H9 (cell line): ENCODE measurements around the gene AS3MT. TPM values are rescaled to one million over a fixed set of nuclear protein-coding genes. Genes with fewer than 3 reads are reported as not detected.

Experiments used
- DNase-seq: peaks from one replicate; pipeline ENCODE4 v3.0.0-alpha.2; 2017
- H2AFZ ChIP-seq: one replicate; pipeline ENCODE4 v1.6.1; 2013; ENCODE audit warnings: mild to moderate bottlenecking, low read length, control low read depth, moderate library complexity
- H2AK5ac ChIP-seq: 2 replicates; pipeline ENCODE4 v1.6.1; 2013; ENCODE audit warnings: low read length, control low read depth, mixed read lengths; ENCODE audit not compliant: insufficient read length
- H2BK120ac ChIP-seq: one replicate; pipeline ENCODE4 v1.6.1; 2013; ENCODE audit warnings: low read depth, mild to moderate bottlenecking, low read length, control low read depth, inconsistent platforms; ENCODE audit not compliant: poor library complexity, severe bottlenecking
- H2BK12ac ChIP-seq: 2 replicates; pipeline ENCODE4 v1.6.1; 2013; ENCODE audit warnings: low read length, control low read depth, mixed read lengths, low read depth; ENCODE audit not compliant: insufficient read length
- H2BK15ac ChIP-seq: 2 replicates; pipeline ENCODE4 v1.6.1; 2013; ENCODE audit warnings: low read depth, low read length, control low read depth
- H2BK20ac ChIP-seq: one replicate; pipeline ENCODE4 v1.6.1; 2013; ENCODE audit warnings: low read depth, mild to moderate bottlenecking, low read length, control low read depth, inconsistent platforms; ENCODE audit not compliant: poor library complexity, severe bottlenecking
- H2BK5ac ChIP-seq: 2 replicates; pipeline ENCODE4 v1.6.1; 2013; ENCODE audit warnings: low read length, control low read depth, mixed read lengths; ENCODE audit not compliant: insufficient read length
- H3K14ac ChIP-seq: 2 replicates; pipeline ENCODE4 v1.6.1; 2013; ENCODE audit warnings: low read length, control low read depth; ENCODE audit not compliant: insufficient read depth
- H3K18ac ChIP-seq: 2 replicates; pipeline ENCODE4 v1.6.1; 2013; ENCODE audit warnings: low read depth, mild to moderate bottlenecking, mixed read lengths, low read length, control low read depth; ENCODE audit not compliant: insufficient read length
- H3K23ac ChIP-seq: 2 replicates; pipeline ENCODE4 v1.6.1; 2013; ENCODE audit warnings: low read length, control low read depth, mixed read lengths, low read depth; ENCODE audit not compliant: insufficient read length
- H3K23me2 ChIP-seq: 2 replicates; pipeline ENCODE4 v1.6.1; 2013; ENCODE audit warnings: low read depth, mild to moderate bottlenecking, mixed read lengths, low read length, control low read depth; ENCODE audit not compliant: insufficient read length, poor library complexity, severe bottlenecking
- H3K27ac ChIP-seq: 2 replicates; pipeline ENCODE4 v1.5.1; 2013; ENCODE audit warnings: low read length, control low read depth, mixed read lengths, low read depth; ENCODE audit not compliant: insufficient read length
- H3K27me3 ChIP-seq: 2 replicates; pipeline ENCODE4 v1.6.1; 2013; ENCODE audit warnings: low read length, control low read depth, inconsistent platforms; ENCODE audit not compliant: insufficient read depth
- H3K4ac ChIP-seq: 2 replicates; pipeline ENCODE4 v1.6.1; 2013; ENCODE audit warnings: low read depth, mild to moderate bottlenecking, control low read depth, inconsistent platforms, low read length, moderate library complexity
- H3K4me1 ChIP-seq: 2 replicates; pipeline ENCODE4 v1.6.1; 2013; ENCODE audit warnings: low read length, control low read depth, inconsistent platforms; ENCODE audit not compliant: insufficient read depth
- H3K4me2 ChIP-seq: 2 replicates; pipeline ENCODE4 v1.6.1; 2013; ENCODE audit warnings: low read length, control low read depth, mixed read lengths; ENCODE audit not compliant: insufficient read length, insufficient read depth
- H3K56ac ChIP-seq: 2 replicates; pipeline ENCODE4 v1.6.1; 2013; ENCODE audit warnings: low read depth, mild to moderate bottlenecking, mixed read lengths, low read length, control low read depth; ENCODE audit not compliant: insufficient read length
- H3K79me1 ChIP-seq: 2 replicates; pipeline ENCODE4 v1.6.1; 2013; ENCODE audit warnings: low read depth, mild to moderate bottlenecking, moderate library complexity, low read length, control low read depth, inconsistent platforms; ENCODE audit not compliant: insufficient read depth, poor library complexity, severe bottlenecking
- H3K79me2 ChIP-seq: 2 replicates; pipeline ENCODE4 v1.6.1; 2013; ENCODE audit warnings: low read length, control low read depth, inconsistent platforms; ENCODE audit not compliant: insufficient read depth
- H3K9ac ChIP-seq: 2 replicates; pipeline ENCODE4 v1.6.1; 2013; ENCODE audit warnings: low read length, control low read depth, mixed read lengths; ENCODE audit not compliant: insufficient read length; ENCODE audit errors: extremely low read depth
- H3K9me3 ChIP-seq: one replicate; pipeline ENCODE4 v1.6.1; 2013; ENCODE audit warnings: low read depth, low read length, inconsistent platforms; ENCODE audit not compliant: control insufficient read depth
- H3T11ph ChIP-seq: one replicate; pipeline ENCODE4 v1.6.1; 2013; ENCODE audit warnings: mild to moderate bottlenecking, low read length, control low read depth, inconsistent platforms
- H4K20me1 ChIP-seq: one replicate; pipeline ENCODE4 v1.6.1; 2013; ENCODE audit not compliant: control insufficient read depth, insufficient read length, insufficient read depth
- H4K5ac ChIP-seq: 2 replicates; pipeline ENCODE4 v1.6.1; 2013; ENCODE audit warnings: low read depth, mild to moderate bottlenecking, mixed read lengths, low read length, control low read depth; ENCODE audit not compliant: insufficient read length
- H4K8ac ChIP-seq: replicated peaks from 2 replicates; pipeline ENCODE4 v1.6.1; 2013; ENCODE audit warnings: low read length, control low read depth, mixed read lengths, low read depth; ENCODE audit not compliant: insufficient read length
- H4K91ac ChIP-seq: 2 replicates; pipeline ENCODE4 v1.6.1; 2013; ENCODE audit warnings: low read depth, mild to moderate bottlenecking, moderate library complexity, mixed read lengths, low read length, control low read depth; ENCODE audit not compliant: insufficient read length
- H3K27ac Mint-ChIP-seq, 3 experiments: 2 replicates in 2 of 3; 3 replicates in 1 of 3; pipeline ENCODE4 v1.8.0; 2020 to 2021; ENCODE audit warnings: mixed read lengths in 3 of 3, mild to moderate bottlenecking in 1 of 3, moderate library complexity in 1 of 3
- H3K27me3 Mint-ChIP-seq: 2 replicates; pipeline ENCODE4 v1.8.0; 2021; ENCODE audit warnings: low read depth, mild to moderate bottlenecking, moderate library complexity, mixed read lengths
- H3K36me3 Mint-ChIP-seq, 3 experiments: 2 replicates in 2 of 3; 3 replicates in 1 of 3; pipeline ENCODE4 v1.8.0; 2020 to 2021; ENCODE audit warnings: low read depth in 3 of 3, mixed read lengths in 3 of 3; ENCODE audit not compliant: insufficient read depth in 1 of 3
- H3K4me1 Mint-ChIP-seq, 2 experiments: 2 replicates each; pipeline ENCODE4 v1.8.0; 2020; ENCODE audit warnings: mixed read lengths in 2 of 2
- H3K4me3 Mint-ChIP-seq, 2 experiments: 2 replicates in 1 of 2; 3 replicates in 1 of 2; pipeline ENCODE4 v1.8.0; 2020 to 2021; ENCODE audit warnings: mild to moderate bottlenecking in 2 of 2, mixed read lengths in 2 of 2, moderate library complexity in 1 of 2
- H3K9me3 Mint-ChIP-seq, 2 experiments: 2 replicates in 1 of 2; 3 replicates in 1 of 2; pipeline ENCODE4 v1.8.0; 2020; ENCODE audit warnings: mild to moderate bottlenecking in 2 of 2, mixed read lengths in 2 of 2, moderate library complexity in 1 of 2
- WGBS: extraction: QIAGEN DNeasy Blood & Tissue Kit; methylation state at CpG from one replicate; pipeline ENCODE4 v1.1.7; 2013; ENCODE audit warnings: missing lambda C conversion rate, low lambda C conversion rate, mixed read lengths; ENCODE audit not compliant: insufficient read length; ENCODE audit errors: extremely low coverage; 5-methylcytosine and 5-hydroxymethylcytosine counted together
- total RNA-seq: library from RNA; stranded (reverse); gene quantifications from 2 replicates; pipeline ENCODE4 v1.2.1, GENCODE V29; 2021
- TF ChIP-seq, protein P1 (sequence below): fragments of 200-600 bp; sonication (generic); conservative IDR thresholded peaks from 3 replicates; pipeline ENCODE4 v1.8.0; 2021; ENCODE audit warnings: antibody characterized with exemption, mild to moderate bottlenecking

AS3MT gene
- total RNA-seq, 1 experiment from 2014 or later = 16.4 TPM

DNA sequence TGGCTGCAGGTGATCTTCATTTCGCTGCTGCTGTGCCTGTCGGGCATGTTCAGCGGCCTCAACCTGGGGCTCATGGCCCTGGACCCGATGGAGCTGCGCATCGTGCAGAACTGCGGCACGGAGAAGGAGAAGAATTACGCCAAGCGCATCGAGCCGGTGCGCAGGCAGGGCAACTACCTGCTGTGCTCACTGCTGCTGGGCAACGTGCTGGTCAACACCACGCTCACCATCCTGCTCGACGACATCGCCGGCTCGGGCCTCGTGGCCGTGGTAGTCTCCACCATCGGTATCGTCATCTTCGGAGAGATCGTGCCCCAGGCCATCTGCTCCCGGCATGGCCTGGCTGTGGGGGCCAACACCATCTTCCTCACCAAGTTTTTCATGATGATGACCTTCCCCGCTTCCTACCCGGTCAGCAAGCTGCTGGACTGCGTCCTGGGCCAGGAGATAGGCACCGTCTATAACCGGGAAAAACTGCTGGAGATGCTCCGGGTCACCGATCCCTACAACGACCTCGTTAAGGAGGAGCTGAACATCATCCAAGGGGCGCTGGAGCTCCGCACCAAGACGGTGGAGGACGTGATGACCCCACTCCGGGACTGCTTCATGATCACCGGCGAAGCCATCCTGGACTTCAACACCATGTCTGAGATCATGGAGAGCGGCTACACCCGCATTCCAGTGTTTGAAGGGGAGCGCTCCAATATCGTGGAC, 50.1 kb downstream of the AS3MT start:
- H3K27ac Mint-ChIP-seq = no peak overlapping the region
- Histone ChIP-seq H2BK5ac (no peak overlapping the region), H3K4me2 (peak overlapping the region; percentile 73), H3K27me3 (peaks cover 6% of the 10 kb centered on the region; the same call in 1 of the 2 replicates), H3K79me1 (no peaks in the 10 kb centered on the region), H3K79me2 (no peaks in the 10 kb centered on the region), H2AFZ (no peak overlapping the region), H3K23ac (no peak overlapping the region), H2BK12ac (no peak overlapping the region), H4K8ac (no peak overlapping the region), H3K9ac (no peak overlapping the region), H2BK15ac (no peak overlapping the region), H3K56ac (no peak overlapping the region), H3K18ac (no peak overlapping the region), H3K27ac (no peak overlapping the region), H3K23me2 (peaks cover 21% of the 10 kb centered on the region), H4K5ac (no peak overlapping the region), H2BK20ac (no peak overlapping the region), H2BK120ac (no peak overlapping the region), H3K9me3 (no peaks in the 10 kb centered on the region), H3K4ac (no peak overlapping the region), H4K91ac (no peak overlapping the region), H3K14ac (peak overlapping the region; percentile 47), H4K20me1 (no peaks in the 10 kb centered on the region), H3T11ph (no peak overlapping the region), H2AK5ac (no peak overlapping the region), H3K4me1 (no peaks in the 10 kb centered on the region; the same call in 1 of the 2 replicates)
- H3K9me3 Mint-ChIP-seq = no peaks in the 10 kb centered on the region; a peak in 1 of 5 replicates
- peaks cover 0 to 14% (median 4%) of the 10 kb centered on the region in 3 experiments; a peak in 1 of 7 replicates for H3K36me3 Mint-ChIP-seq
- H3K4me1 Mint-ChIP-seq = peaks cover 37 to 47% of the 10 kb centered on the region in 2 experiments
- TF ChIP-seq, protein P1, sequence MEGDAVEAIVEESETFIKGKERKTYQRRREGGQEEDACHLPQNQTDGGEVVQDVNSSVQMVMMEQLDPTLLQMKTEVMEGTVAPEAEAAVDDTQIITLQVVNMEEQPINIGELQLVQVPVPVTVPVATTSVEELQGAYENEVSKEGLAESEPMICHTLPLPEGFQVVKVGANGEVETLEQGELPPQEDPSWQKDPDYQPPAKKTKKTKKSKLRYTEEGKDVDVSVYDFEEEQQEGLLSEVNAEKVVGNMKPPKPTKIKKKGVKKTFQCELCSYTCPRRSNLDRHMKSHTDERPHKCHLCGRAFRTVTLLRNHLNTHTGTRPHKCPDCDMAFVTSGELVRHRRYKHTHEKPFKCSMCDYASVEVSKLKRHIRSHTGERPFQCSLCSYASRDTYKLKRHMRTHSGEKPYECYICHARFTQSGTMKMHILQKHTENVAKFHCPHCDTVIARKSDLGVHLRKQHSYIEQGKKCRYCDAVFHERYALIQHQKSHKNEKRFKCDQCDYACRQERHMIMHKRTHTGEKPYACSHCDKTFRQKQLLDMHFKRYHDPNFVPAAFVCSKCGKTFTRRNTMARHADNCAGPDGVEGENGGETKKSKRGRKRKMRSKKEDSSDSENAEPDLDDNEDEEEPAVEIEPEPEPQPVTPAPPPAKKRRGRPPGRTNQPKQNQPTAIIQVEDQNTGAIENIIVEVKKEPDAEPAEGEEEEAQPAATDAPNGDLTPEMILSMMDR = no peak
- WGBS = no CpG with 5 or more reads among the region's 47 CpGs
- DNase-seq = peak; percentile 41
- peaks cover 26% of the 10 kb centered on the region for H3K27me3 Mint-ChIP-seq
- H3K4me3 Mint-ChIP-seq = peak overlapping the region; percentile 92 to 93
